ENCODE data around the gene RBM17. TPM values are rescaled to one million over a fixed set of nuclear protein-coding genes. Genes with fewer than 3 reads are reported as not detected.

Gene RBM17
- total and polyA plus RNA-seq, 4 donors = 16.5 to 44.8 (median 34.1) TPM

DNA sequence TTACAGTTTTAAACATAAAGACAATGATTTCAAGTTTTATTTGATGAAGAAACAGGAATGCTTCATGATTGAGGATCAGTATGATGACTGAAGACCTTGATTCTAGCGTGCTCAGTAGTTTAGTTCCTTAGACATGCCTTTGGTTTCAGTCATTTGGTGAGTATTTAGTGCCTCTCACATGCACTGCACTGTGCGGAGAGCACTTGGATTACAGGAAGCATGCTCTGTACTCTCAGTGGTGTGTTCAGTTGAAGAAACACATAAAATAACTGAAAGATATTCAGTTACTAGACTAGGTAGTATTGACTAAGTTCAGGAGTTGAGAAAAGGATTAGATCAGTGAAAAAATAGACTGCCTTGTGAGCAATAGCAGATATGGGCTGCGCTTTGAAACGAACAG lies 25.5 kb downstream of the RBM17 start:
- Histone ChIP-seq H3K27ac (ENCODE audit: low read depth in 1 of 2, low read length in 2 of 2) (peak overlapping the region; percentile 53 to 73), H3K4me3 (ENCODE audit: low read depth in 1 of 3, low read length in 3 of 3) (no peak overlapping the region), H3K36me3 (ENCODE audit: control insufficient read depth in 4 of 4, insufficient read depth in 3 of 4, low read depth in 1 of 4, low read length in 3 of 4) (peaks cover 8 to 60% (median 56%) of the 10 kb centered on the region in 4 donors), H3K9ac (ENCODE audit: low read depth in 1 of 2, low read length in 2 of 2) (no peak overlapping the region), H3K27me3 (ENCODE audit: control insufficient read depth in 4 of 4, insufficient read depth in 4 of 4, low read length in 3 of 4) (no peaks in the 10 kb centered on the region), H3K4me1 (ENCODE audit: control insufficient read depth in 4 of 4, insufficient read depth in 4 of 4, low read length in 3 of 4) (peaks cover 0 to 5% (median 3%) of the 10 kb centered on the region in 4 donors), H3K9me3 (ENCODE audit: control insufficient read depth in 4 of 4, low read length in 3 of 4) (no peaks in the 10 kb centered on the region)
- TF ChIP-seq, protein P1, sequence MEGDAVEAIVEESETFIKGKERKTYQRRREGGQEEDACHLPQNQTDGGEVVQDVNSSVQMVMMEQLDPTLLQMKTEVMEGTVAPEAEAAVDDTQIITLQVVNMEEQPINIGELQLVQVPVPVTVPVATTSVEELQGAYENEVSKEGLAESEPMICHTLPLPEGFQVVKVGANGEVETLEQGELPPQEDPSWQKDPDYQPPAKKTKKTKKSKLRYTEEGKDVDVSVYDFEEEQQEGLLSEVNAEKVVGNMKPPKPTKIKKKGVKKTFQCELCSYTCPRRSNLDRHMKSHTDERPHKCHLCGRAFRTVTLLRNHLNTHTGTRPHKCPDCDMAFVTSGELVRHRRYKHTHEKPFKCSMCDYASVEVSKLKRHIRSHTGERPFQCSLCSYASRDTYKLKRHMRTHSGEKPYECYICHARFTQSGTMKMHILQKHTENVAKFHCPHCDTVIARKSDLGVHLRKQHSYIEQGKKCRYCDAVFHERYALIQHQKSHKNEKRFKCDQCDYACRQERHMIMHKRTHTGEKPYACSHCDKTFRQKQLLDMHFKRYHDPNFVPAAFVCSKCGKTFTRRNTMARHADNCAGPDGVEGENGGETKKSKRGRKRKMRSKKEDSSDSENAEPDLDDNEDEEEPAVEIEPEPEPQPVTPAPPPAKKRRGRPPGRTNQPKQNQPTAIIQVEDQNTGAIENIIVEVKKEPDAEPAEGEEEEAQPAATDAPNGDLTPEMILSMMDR (IDR thresholded peaks at IDR 0.05; ENCODE audit: low read depth, low read length, missing input control) = no peak
- TF ChIP-seq RXRA (IDR thresholded peaks at IDR 0.05) (no peak), TAF1 (conservative IDR thresholded peaks at IDR 0.05) (no peak), EGR1 (IDR thresholded peaks at IDR 0.05; ENCODE audit: low read depth in 2 of 2) (no peak), YY1 (IDR thresholded peaks at IDR 0.05) (no peak), FOXA1 (IDR thresholded peaks at IDR 0.05) (no peak), HNF4A (conservative IDR thresholded peaks at IDR 0.05) (no peak), HNF4G (IDR thresholded peaks at IDR 0.05) (no peak), JUND (IDR thresholded peaks at IDR 0.05) (no peak), NR2F2 (IDR thresholded peaks at IDR 0.05) (no peak), SP1 (IDR thresholded peaks at IDR 0.05) (no peak), GABPA (IDR thresholded peaks at IDR 0.05 in 1 of 2, conservative IDR thresholded peaks at IDR 0.05 in 1 of 2) (no peak), RAD21 (IDR thresholded peaks at IDR 0.05) (no peak), FOXA2 (IDR thresholded peaks at IDR 0.05) (no peak)
- TF ChIP-seq, protein P2, sequence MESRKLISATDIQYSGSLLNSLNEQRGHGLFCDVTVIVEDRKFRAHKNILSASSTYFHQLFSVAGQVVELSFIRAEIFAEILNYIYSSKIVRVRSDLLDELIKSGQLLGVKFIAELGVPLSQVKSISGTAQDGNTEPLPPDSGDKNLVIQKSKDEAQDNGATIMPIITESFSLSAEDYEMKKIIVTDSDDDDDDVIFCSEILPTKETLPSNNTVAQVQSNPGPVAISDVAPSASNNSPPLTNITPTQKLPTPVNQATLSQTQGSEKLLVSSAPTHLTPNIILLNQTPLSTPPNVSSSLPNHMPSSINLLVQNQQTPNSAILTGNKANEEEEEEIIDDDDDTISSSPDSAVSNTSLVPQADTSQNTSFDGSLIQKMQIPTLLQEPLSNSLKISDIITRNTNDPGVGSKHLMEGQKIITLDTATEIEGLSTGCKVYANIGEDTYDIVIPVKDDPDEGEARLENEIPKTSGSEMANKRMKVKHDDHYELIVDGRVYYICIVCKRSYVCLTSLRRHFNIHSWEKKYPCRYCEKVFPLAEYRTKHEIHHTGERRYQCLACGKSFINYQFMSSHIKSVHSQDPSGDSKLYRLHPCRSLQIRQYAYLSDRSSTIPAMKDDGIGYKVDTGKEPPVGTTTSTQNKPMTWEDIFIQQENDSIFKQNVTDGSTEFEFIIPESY (IDR thresholded peaks at IDR 0.05) = no peak
- TF ChIP-seq, protein P3, sequence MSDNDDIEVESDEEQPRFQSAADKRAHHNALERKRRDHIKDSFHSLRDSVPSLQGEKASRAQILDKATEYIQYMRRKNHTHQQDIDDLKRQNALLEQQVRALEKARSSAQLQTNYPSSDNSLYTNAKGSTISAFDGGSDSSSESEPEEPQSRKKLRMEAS (IDR thresholded peaks at IDR 0.05) = no peak
- TF ChIP-seq, protein P4, sequence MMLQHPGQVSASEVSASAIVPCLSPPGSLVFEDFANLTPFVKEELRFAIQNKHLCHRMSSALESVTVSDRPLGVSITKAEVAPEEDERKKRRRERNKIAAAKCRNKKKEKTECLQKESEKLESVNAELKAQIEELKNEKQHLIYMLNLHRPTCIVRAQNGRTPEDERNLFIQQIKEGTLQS (IDR thresholded peaks at IDR 0.05) = no peak
- 94% methylated on average over 4 of the region's 4 CpGs for WGBS
- no peak for DNase-seq (ENCODE audit: low spot score)

DNA sequence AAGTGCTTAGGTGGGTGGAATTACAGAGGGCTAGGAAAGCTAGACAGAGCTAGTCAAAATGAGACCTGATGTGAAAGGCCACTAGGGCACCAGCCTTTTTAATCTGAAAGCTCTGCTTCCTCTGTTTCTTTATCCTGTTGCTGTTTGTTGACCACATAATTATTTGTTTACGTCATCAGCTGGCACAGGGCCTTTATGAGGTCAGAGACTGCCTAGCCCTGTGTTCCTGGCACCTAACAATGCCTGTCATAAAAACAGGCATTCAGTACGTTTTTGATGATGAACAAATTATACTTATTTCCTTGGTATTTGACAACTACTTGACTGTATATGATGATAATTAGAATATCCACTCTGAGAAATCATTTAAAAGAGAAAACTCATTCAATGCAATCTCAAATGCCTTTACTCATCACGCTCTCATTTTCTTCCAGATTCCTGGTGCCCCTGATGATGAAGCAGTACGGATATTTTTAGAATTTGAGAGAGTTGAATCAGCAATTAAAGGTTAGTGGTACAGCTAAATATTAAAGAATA lies 26.0 kb downstream of the RBM17 start:
- peak overlapping the region; percentile 53 to 73 for H3K27ac ChIP-seq (ENCODE audit: low read depth in 1 of 2, low read length in 2 of 2)
- no peak overlapping the region for H3K9ac ChIP-seq (ENCODE audit: low read depth in 1 of 2, low read length in 2 of 2)
- no peaks in the 10 kb centered on the region for H3K27me3 ChIP-seq (ENCODE audit: control insufficient read depth in 4 of 4, insufficient read depth in 4 of 4, low read length in 3 of 4)
- WGBS = 60% methylated on average over 4 of the region's 4 CpGs
- H3K9me3 ChIP-seq (ENCODE audit: control insufficient read depth in 4 of 4, low read length in 3 of 4) = no peaks in the 10 kb centered on the region
- no peak for DNase-seq (ENCODE audit: low spot score)
- no peak overlapping the region for H3K4me3 ChIP-seq (ENCODE audit: low read depth in 1 of 3, low read length in 3 of 3)
- peaks cover 0 to 5% (median 3%) of the 10 kb centered on the region in 4 donors for H3K4me1 ChIP-seq (ENCODE audit: control insufficient read depth in 4 of 4, insufficient read depth in 4 of 4, low read length in 3 of 4)
- peaks cover 8 to 59% (median 53%) of the 10 kb centered on the region in 4 donors for H3K36me3 ChIP-seq (ENCODE audit: control insufficient read depth in 4 of 4, insufficient read depth in 3 of 4, low read depth in 1 of 4, low read length in 3 of 4)
- TF ChIP-seq JUND (IDR thresholded peaks at IDR 0.05) (no peak), GABPA (IDR thresholded peaks at IDR 0.05 in 1 of 2, conservative IDR thresholded peaks at IDR 0.05 in 1 of 2) (no peak), YY1 (IDR thresholded peaks at IDR 0.05) (no peak), SP1 (IDR thresholded peaks at IDR 0.05) (no peak), HNF4A (conservative IDR thresholded peaks at IDR 0.05) (no peak), FOXA2 (IDR thresholded peaks at IDR 0.05) (no peak), TAF1 (conservative IDR thresholded peaks at IDR 0.05) (no peak), EGR1 (IDR thresholded peaks at IDR 0.05; ENCODE audit: low read depth in 2 of 2) (no peak), FOXA1 (IDR thresholded peaks at IDR 0.05) (no peak)
- TF ChIP-seq, protein P2 (IDR thresholded peaks at IDR 0.05) = no peak
- TF ChIP-seq, protein P1 (IDR thresholded peaks at IDR 0.05; ENCODE audit: low read depth, low read length, missing input control) = peak; percentile 13
- TF ChIP-seq, protein P3 (IDR thresholded peaks at IDR 0.05) = no peak
- TF ChIP-seq, protein P4 (IDR thresholded peaks at IDR 0.05) = no peak
